HG03135 (cell line): ENCODE measurements around the gene AFDN.

Experiments
- ATAC-seq: cut with Tn5 transposase; IDR thresholded peaks from one replicate; pipeline ENCODE4 v1.9.1; 2021; ENCODE audit warnings: mild to moderate bottlenecking, moderate library complexity; ENCODE audit not compliant: unreplicated experiment

Gene AFDN

DNA sequence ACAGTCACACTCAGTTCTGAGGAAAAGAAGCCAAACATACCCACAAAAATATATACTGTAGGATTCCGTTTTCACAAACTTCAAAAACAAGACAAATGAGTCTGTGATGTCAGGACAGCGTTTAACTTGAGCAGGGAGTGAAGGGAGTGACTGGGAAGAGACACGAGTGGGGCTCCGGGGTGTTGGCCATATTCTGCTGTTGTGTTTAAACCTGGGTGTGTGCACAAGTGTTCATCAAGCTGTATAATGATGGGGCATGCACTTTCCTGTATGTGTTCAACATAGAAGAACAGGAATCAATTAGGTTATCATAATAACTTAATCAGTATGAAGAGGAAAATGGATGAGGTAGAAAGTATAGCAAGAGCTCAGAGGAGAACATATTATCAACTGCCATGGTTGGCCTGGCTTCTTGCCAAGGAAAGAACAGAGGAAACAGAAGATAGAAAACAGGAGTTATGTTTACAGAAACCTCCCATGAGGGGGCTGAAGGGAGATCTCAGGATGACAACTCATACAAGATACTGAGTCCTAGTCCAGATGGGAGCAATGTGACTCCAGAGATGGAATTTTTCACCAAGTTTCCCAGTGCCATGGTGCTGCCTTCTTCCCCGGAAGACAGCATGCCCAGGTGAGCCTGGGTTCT is 15.1 kb upstream of the AFDN start:
- no peak for ATAC-seq

DNA sequence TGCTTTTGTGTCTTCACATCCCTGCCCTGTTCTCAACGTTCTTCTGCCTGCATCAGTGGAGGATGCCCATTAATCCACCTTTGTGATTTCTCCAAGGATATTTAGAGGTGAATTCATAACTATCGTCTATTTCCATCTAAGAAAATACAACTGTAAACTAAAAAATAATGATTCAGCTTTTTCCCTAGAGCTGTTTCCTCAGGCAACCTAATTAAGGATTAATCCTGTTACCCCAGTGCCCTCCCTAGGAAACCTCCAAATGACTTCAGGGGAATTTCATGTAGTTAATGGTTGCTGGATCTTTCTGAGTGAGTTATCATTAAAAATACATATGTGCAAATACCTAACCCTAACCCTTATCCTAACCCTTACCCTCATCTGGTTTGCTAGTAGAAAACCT is 14.6 kb upstream of the AFDN start:
- ATAC-seq, result no peak

DNA sequence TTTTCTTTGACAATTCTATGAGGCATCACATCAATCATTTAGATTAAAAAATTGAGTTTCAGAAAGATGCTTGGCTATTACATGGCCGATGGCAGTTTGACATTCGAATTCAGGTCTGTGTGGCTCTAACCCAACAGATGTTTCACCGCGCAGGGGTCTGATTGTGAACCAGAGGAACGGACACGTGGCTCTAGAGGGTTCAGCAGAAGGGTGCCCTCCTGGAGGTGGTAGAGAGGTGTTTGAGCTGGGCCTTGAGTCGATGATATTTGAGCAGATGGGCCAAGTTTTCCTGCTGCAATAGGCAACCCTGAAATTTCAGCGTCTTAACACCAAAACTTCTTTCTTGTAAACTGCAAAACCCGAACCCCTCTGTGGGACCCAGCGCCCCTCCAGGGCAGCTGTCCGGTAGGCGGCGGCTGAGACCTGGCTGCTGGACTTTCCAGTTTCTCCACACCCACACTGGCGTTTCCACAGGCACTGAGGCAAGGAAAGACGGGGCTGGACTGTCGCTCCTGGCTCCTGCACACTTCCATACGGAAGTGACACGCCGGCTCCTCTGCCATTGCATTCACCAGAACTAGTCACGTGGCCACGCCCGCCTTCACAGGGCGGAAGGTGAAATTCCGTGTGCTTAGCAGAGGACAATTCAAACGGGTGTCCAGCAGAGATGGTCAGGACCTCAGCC is 11.3 kb upstream of the AFDN start:
- no peak for ATAC-seq

DNA sequence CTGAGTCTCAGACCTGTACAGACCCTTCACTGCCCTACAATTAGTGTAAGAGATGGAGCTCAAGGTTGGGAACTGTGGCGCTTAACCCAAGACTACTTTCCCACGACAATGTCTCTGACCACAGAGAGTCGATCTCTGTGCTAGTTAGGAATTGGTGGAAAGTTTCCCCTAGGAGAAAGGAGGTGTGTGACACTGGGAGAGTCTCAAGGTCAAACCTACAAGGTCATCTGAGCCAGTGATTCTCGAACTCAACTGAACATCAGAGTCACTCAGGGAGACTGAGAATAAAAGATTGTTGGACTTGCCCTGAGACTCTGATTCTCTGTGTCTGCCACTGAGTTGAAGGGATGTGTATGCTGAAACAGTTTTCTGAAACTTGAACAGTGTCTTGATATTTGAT is 9.7 kb upstream of the AFDN start:
- ATAC-seq, result no peak

DNA sequence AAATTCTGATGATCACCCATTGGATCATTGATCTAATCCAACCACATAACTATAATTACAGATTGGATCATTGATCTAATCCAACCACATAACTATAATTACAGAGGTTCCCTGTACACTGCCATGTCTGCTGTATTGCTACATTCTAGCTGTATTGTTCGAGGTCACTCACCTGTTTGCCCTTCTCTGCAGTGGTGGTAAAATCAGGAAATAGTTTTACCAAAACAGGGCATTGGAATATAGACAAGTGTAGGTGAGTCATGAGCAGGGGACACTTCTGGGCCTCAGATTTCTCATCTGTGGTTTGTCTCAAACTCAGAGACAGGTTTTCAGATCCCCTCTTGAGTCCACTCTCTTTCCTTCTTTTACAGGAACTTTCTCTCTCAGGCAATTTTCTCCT is 9.0 kb upstream of the AFDN start:
- no peak for ATAC-seq

DNA sequence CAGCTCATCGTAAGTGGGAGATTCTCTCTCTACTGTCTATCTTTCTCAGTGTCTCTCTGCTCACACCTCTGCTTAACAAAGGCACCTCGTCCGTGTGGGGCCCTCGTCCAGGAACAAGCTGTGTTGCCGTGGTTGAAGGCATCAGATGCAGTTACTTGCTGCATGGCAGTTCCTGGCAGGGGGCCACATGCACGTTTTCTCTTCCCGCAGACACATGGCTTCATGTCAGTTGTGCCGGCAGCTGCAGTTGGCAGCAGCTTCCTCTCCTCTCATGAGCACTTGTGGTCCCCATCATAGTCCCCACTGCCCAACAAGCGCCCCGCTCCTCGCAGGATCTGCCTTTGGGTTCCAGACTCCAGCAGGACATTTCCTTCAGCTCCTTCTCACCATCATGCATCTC is 7.1 kb upstream of the AFDN start:
- ATAC-seq, result no peak

DNA sequence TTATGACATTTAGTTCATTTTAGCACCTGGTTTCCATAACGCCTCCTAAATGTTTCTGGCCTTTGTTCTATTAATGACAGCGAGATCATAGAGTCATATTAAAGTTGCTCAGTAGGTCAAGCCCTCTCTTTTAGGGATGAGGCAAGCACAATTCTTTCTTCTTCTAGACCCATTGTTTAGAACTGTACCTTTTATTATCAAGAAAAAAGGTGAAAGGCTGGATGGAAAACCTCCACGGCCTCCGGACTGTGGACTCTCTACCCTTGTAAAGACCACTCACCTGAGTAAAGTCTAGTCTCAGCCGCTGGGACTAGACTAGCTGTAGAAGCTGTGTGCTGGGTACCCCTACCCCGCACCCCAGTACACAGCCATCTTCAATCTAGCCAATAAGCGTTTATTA is 6.0 kb upstream of the AFDN start:
- no peak for ATAC-seq

DNA sequence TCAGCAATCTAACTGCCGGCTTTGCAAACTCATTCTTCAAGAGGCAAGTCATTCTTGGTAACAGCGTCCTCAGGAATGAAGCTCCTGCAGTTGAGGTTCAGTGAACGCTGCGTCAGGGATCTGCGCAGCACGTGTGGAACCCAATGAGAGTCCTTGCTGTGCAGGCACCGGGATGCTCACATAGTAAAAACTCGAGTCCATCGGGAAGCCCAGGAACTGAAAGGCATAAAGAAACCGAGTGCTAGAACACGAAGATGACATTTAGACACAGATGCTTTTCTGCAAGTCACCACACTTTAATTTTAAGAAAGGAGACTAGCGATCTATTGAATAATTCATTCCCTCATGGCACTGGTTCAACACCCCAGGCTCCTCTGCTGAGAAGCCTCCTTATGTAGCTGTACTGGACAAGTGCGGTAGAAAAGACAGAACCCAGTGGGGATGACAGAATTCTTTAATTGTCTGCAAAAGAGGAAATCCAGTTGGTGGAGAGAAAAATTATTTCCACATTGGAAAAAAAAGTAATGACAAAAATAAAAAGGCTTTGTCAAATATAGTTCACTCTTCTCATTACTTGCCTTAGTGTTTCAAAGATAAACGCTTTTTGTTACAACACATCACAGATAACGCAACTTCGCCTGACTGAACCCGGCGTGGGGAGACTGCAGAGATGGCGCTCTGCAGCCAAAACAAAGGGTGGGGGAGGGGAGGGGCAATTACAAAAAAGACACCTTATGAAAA is 1.9 kb upstream of the AFDN start:
- no peak for ATAC-seq

DNA sequence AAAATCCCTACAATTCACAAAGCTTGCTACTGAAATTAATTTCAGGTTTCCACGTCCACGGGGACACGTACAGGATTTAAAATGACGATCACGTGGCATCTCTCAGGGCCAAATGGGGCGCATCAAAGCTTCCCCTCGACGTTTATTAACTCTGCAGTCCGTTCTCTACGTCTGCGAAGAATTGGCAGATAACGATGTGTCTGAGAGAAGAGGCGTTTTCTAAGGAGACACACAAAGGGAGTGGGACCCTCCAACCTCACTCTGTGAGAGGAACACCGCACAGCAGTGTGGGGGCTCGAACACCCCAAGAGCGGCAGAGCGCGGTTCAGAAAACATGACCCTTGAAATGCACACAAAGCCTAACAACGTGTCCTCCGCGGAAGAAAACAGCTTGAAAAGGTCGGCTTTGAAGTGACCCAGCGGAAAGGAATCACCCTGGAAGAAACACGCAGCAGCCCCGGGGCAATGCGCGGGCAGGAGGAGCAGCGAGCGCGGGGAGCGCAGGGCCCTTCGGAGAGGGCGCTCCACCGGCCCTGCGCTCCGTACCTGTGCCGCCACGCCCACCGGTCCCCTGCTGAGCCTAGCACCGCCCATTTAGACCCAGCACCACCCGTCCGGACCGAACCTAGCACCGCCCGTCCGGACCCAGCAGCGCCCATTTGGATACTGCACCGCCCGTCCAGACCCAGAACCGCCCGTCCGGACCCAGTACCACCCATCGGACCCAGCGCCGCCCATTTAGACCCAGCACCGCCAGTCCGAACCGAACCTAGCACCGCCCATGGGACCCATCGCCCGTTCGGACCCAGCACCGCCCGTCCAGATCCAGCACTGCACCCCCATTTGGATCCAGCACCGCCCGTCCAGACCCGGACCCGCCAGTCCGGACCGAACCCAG is 1.1 kb upstream of the AFDN start:
- no peak for ATAC-seq

DNA sequence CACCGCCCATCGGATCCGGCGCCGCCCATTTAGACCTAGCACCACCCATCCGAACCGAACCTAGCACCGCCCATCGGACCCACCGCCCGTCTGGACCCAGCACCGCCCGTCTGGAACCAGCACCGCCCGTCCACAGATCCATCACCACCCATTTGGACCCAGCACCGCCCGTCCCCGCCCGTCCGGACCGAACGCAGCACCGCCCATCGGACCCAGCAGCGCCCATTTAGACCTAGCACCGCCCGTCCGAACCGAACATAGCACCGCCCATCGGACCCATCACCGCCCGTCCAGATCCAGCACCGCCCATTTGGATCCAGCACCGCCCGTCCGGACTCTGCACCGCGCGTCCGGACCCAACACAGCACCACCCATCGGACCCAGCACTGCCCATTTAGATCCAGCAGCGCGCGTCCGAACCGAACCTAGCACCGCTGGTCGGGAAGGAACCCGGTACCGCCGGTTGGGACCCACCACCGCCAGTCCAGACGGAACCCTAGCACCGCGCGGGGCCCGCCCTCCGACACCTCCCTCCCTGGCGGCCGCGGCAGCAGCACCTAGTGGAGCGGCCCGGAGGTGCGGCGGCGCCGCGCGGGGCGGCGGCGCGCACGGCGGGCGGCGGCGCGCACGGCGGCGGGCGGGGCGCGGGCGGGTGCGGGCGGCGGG is 348 bp upstream of the AFDN start:
- ATAC-seq, result peak; percentile 83

DNA sequence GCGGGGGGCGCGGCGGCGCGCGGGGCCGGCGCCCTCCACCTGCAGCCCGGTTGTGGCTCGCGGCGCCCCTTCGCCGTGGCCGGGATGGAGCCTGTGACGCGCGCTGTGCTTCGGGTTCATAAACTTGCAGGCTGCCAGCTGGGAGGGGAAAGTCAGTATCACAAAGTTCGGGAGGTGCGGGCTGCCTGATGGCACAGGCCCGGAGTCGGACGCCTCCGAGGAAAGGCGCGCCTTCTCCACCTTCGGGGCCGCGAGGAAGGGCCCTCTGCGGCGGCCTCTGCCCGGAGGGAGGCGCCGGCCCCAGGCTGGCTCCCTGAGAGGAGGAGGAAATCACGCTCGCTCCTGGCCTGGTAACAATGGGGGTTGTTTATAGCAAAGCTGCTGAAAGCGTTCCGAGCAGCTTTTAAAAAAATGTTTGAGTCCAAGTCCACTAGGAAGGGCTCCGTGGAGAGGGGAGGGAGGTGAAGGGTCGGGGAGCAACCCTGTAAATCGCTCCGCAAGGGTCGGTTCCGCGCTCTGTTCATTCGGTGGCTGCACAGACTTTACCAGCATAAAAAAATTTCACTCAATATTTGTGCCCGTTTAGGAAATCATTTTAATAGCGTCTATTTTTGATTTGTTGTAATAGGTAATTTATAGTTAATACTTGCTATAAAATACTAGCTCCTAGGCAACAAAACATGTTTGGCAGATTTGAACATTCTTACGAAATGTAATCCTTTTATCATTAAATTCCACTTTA is 1.0 kb downstream of the AFDN start:
- ATAC-seq, result peak; percentile 33

DNA sequence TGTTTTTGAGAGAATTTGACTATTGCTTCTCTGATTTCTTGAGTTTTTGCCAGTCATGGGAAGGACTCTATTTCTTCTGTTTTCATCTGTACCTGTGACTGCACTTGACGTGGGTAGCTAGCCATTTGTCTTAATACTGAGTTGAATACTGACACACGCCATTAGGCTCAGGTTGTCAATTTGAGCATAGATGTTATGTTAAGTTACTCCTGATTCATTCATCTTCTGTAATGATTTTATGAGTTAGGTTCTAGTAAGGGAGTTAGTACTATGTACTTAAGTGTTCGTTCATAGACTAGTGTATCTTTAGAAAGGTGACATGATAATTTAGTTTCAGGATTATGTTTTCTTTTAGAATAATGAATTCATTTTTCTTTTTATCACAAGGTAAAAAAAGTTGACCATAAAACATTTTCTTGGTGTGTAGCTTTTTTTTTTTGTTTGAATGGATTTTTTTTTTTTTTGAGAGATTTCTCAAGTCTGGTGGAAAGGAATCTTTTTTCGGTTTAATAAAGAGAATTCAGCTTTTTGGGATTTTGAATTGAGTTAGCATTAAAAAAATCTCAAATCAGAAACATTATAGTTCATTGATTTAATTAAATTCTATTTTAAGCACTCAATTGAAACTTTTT is 1.7 kb downstream of the AFDN start:
- ATAC-seq, result no peak

DNA sequence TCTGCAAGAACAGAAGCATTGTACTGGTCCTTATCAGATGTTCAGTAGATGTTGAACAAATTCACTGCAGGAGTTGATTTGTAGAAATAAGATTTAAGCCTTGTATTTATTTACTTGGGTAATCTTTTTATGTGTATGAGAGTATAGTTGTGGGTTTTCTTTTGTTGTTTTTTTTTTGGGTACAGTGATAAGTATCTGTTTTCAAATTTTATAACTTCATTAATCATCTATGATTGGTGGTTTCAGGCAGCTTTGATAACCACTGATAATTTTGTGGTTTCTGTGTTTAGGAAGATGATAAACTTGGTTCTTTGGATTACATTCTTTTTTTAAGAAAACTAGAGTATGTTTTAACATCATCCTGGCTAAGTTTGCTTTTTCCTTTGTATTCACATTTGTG is 2.8 kb downstream of the AFDN start:
- no peak for ATAC-seq

DNA sequence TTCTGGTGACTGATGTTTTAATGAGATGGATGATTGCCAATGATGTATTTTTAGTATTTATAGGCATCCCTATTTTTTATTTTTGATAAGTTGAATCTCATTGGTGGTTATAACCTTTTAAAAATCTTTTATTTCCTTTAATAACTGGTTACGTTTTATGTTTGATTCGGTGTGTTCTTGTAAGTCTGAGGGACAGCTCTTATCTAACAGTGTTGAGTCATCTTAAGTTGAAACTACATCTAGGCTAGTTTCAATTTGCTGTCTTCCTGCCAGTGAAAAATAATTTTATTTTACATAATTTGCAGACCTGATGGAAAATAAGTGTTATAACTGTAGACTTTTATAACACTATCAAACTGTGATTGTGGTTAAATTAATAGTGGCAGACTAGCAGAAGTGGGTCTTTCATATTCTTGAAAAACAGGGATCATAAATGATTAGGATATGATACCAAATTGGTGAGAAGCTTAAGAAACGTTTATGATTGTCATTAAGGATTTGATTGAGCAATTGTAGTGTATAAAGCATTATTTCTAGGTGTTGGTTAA is 4.6 kb downstream of the AFDN start:
- ATAC-seq, result no peak

DNA sequence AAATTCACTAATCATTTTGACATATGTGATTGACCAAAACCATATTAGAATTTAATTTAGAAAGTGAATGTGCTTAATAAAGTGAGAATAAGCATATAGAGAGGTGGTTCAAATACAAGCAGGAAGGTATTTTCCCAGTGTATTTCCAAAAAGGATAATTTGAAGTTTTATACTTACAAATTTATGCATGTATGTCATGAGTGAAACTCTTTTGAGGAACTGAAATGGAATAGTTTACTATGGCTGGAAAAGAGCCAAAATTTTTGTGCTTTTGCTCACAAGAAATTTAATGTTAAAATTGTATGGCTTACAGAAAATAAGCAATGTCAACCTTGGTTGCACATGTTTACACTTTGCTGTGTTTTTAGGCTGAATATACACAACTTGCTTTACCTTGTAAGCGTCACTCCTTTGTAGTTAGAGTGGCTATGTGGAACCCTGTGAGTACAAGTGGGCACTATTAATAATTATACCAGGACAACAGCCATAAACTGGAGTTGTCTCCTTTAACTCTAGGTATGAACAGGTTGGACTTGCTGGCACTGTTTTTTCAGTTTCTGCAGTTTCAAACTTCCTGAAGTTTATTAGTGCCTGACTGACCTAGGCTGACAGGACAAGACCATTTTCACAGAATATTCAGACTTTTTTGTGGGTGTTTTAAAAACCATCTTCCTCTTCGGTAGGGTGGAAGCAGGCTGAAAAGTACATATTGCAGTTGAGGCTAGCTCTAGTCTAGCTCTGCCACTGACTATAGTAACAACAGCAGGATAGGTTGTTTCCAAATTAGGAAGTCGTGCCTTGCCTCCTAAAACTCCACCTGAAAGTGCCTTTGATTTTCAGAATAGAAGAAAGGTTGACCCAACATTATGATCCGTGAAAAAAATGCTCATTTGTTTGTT is 6.0 kb downstream of the AFDN start:
- no peak for ATAC-seq

DNA sequence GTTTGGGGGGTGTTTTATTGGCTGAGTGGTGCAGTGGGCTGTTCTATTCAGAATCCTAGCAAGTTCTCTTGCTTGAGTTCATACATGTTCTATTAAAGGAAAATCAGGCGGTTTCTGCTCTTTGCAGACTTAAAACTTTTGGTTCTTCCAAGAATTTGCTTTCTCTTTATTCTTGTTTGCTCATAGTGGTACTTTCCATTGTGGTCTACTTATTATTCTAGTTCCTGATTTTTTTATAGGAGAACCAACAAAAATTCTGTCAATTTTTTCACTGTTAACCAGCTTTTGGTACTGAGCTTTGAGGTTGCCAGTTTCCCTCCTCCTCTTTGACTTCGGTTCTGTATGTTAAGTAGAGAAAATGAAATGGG is 6.7 kb downstream of the AFDN start:
- ATAC-seq, result no peak

DNA sequence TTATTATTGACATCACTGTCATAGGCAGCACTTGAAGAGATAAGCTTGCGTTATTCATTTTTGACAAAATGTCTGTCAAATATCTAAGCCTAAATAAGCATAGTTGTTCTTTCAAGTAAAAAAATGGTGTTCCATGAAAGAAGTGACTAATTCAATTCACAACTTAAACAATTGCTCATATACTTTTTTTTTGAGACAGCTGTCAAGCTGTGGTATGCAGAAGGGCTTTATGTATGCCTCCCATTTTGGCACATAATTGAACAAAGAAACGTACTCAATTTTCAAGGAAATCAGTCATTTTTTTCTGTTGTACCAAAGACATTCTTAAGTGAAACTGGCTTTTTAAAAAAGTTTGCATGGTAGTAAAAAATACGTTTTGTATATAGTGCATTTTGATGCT is 8.5 kb downstream of the AFDN start:
- ATAC-seq, result no peak

DNA sequence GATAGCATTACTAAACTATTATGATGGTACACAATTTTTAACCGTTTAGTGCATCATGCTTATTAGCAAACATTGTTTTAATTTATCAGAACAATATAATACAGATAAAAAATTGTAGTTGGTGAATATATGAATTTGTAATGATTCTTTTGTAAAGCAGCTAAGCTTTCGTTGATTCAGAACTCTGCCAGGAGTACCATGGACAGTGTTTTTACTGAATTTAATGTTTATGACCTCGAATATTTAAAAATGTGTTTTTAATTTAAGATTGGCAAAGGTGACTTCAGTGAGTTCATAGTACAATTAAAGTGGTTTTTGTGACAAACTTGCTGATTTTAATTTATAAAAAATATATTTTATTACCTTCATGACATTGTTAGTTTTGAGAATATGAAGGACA is 10.0 kb downstream of the AFDN start:
- ATAC-seq, result no peak
